22Rv1 (cell line): ENCODE data around the gene RHD.
A peak's percentile ranks its signal among the peaks of the same experiment; 100 is the strongest.
"Not testable (repeated sequence)": the region's sequence is repeated elsewhere in the genome, so short reads cannot be mapped to it uniquely, and the experiment has no call there.

Experiments used
- ZFX ChIP-seq: fragments of 450-650 bp; IDR thresholded peaks from 2 replicates; pipeline ENCODE4 v1.6.1; 2017; ENCODE audit warnings: antibody characterized with exemption, borderline replicate concordance
- TF ChIP-seq, protein P1 (sequence below): fragments of 450-650 bp; IDR thresholded peaks from 2 replicates; pipeline ENCODE4 v1.5.1; 2017; ENCODE audit warnings: mild to moderate bottlenecking

DNA sequence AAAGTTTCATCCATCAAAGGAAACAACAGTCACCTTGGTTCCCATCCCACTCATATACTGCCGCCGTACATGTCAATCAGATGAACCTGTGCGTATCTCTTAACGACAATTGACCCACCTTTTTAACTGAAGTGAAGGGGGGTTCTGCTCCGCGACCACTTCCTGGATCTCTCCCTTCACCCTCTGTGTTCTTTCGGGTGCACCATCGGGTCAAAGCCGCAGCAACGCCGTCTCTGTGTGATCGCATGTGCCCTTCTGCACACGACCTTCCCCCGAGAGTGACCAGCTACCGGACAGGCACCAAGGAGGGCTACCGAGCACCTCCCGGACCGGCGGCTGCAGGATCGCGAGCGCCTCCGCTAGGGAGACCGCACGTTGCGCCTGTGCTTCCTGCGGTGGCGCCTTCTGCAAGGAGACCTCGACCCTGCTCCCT is 64.6 kb downstream of the RHD start:
- TF ChIP-seq, protein P1, sequence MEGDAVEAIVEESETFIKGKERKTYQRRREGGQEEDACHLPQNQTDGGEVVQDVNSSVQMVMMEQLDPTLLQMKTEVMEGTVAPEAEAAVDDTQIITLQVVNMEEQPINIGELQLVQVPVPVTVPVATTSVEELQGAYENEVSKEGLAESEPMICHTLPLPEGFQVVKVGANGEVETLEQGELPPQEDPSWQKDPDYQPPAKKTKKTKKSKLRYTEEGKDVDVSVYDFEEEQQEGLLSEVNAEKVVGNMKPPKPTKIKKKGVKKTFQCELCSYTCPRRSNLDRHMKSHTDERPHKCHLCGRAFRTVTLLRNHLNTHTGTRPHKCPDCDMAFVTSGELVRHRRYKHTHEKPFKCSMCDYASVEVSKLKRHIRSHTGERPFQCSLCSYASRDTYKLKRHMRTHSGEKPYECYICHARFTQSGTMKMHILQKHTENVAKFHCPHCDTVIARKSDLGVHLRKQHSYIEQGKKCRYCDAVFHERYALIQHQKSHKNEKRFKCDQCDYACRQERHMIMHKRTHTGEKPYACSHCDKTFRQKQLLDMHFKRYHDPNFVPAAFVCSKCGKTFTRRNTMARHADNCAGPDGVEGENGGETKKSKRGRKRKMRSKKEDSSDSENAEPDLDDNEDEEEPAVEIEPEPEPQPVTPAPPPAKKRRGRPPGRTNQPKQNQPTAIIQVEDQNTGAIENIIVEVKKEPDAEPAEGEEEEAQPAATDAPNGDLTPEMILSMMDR, result peak; percentile 24; the same call in 1 of the 2 replicates
- not testable (repeated sequence) for TF ChIP-seq ZFX
